ENCODE data around the gene FBXO48. TPM values are rescaled to one million over a fixed set of nuclear protein-coding genes. Genes with fewer than 3 reads are reported as not detected.
A peak's percentile ranks its signal among the peaks of the same experiment; 100 is the strongest.

Gene FBXO48
- total and polyA plus RNA-seq, 2 donors = 0.68 to 1.2 TPM

DNA sequence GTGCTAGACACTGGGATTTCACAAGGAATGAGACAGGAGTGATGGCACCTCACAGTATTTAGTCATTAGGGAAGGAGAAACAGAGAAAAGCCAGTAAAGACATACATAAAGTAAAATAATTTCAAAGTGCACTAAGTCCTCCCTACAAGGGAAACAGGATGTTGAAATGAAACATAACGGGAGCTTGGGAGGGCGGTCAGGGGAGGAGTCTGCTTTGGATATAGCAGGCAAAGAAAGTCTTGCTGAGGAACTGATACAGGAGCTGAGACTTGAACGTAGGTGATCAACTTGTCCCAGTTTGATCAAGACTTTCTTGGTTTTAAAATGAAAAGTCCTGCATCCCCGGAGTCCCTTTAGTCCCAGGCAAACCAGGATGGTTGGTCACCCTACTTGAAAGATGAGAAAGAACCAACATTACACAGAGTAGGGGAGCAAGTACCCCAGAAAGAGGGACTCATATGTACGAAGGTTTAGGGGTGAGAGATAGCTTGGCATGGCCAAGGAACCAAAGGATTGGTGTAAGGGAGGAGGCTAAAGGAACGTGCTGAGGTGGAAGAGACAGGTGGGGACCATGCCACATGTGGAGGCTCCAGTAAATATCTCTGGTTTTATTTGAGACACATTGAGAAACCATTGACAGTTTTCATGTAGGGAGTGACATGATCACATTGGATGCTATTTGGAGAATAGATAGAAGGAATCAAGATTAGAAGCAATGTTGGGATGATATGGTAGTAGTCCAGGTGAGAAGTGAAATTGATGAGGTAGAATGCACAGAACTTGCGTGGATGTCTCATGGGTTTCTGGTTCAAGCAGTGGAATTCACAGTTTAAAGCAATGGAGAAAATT, 28.4 kb downstream of the FBXO48 start:
- no peaks in the 10 kb centered on the region for H3K4me1 ChIP-seq (ENCODE audit: insufficient read depth)
- no peak for DNase-seq (ENCODE audit: extremely low spot score)
- no peak overlapping the region for H3K27ac ChIP-seq (ENCODE audit: low read depth)
- no peak overlapping the region for H3K4me3 ChIP-seq (ENCODE audit: low read depth, low read length)
- 69% methylated on average over 7 of the region's 7 CpGs for WGBS
- H3K36me3 ChIP-seq (ENCODE audit: insufficient read depth) = no peaks in the 10 kb centered on the region

DNA sequence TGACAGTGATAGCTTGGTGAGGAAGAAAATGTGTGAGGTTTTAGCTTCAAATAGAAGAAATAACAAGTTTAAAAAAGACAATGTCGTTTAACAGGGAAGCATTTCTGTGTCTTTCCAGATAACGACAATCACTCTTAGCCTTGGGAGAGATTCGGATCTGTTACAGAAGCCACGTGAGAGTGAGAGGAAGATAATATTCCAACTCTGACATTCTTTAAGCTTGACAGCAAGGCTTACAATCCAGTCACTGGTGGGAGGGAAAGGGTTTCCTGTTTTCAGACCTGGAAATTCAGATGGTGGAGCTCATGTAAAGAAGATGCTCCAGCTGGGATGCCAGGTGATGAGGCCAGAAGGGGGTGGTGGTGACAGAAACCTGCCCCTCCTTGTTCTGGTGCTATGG, 30.8 kb downstream of the FBXO48 start:
- no peak overlapping the region for H3K4me3 ChIP-seq (ENCODE audit: low read depth, low read length)
- no peaks in the 10 kb centered on the region for H3K4me1 ChIP-seq (ENCODE audit: insufficient read depth)
- WGBS = 17% methylated on average over 4 of the region's 4 CpGs
- H3K36me3 ChIP-seq (ENCODE audit: insufficient read depth) = no peaks in the 10 kb centered on the region
- DNase-seq (ENCODE audit: extremely low spot score) = no peak
- no peak overlapping the region for H3K27ac ChIP-seq (ENCODE audit: low read depth)

DNA sequence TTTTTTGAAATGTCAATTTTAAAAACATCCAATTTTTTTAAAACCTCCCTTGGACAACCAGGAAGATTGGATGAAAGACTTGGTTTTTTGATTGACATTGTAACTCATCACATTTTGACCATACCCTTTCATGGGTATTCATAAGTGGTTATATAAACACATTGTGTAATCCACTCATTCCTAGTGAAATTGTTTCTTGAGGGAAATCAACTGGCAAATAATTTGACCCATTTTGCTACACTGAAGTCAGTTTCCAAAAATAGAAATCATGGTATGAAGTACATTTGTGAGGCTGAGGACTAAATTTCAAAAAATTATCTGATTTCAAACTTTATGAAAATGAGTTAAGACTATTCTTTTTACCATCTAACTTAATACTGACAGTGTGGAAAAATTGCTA, 31.5 kb downstream of the FBXO48 start:
- no peak overlapping the region for H3K4me3 ChIP-seq (ENCODE audit: low read depth, low read length)
- H3K4me1 ChIP-seq (ENCODE audit: insufficient read depth) = no peaks in the 10 kb centered on the region
- no peak for DNase-seq (ENCODE audit: extremely low spot score)
- no peaks in the 10 kb centered on the region for H3K36me3 ChIP-seq (ENCODE audit: insufficient read depth)
- H3K27ac ChIP-seq (ENCODE audit: low read depth) = no peak overlapping the region

DNA sequence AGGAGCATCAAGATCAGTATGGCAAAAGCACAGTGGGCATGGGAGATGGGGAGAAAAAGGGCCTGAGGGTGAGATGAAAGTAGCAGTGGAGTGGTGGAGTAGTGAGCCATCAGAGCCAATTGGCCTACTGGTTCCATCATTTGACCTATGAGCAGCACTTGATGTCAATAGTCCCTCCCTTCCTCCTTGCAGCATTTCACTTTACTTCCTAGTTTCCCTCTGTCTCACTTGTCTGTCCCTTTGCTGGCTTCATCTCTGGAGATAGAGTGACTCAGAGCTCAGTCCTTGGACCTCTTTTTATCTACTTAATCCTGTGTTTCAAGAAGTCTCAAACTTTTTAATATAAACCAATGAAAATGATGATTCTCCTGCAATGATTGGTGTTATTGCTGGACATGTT, 32.1 kb downstream of the FBXO48 start:
- no peak overlapping the region for H3K27ac ChIP-seq (ENCODE audit: low read depth)
- H3K36me3 ChIP-seq (ENCODE audit: insufficient read depth) = no peaks in the 10 kb centered on the region
- no peak for DNase-seq (ENCODE audit: extremely low spot score)
- no peaks in the 10 kb centered on the region for H3K4me1 ChIP-seq (ENCODE audit: insufficient read depth)
- H3K4me3 ChIP-seq (ENCODE audit: low read depth, low read length) = no peak overlapping the region

DNA sequence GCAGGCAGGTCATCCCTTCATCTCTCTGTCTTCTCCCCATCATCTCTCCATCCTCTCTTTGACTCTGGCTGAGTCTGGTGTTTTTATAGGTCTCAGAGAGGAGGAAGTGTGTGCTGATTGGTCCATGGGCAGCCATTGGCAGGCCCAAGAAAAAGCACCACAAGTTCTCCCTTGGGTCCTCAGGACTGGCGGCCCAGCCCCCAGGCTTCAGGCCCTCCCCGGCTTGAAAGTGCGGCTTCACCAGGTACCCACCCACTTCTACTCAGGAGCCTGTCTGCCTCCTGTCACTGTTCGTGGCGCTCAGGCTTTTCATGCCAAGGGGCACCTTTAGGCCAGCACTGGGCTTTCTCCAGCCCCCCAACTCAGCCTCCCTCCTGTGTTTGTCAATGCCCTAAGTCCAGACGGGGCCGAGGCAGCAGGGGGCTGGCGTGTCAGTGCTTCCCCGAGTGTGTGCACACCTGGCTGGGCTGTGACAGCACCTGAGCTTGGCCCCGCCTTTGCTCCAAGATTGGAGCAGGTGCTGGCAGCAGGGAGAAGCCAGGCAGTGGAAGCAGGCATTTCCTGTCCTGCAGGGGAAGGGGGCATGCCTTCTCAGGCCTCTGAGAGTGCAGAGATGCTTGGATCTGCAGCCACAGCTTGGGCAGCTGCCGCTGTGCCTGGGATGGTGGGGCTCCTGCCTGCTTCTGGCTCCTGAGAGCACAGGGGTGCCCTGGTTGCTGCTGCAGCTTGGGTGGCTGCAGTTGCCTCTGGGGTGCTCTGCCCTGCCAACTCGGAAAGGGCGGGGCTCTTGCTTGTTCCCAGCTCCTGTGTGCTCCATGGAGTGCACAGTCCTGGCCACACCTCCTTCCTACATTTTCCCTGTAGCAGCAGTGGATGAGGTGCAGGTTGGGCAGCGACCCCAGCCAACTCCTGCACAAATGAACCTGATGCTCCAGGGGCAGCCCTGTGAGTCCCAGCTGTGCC, 34.1 kb downstream of the FBXO48 start:
- 79% methylated on average over 14 of the region's 14 CpGs for WGBS
- Histone ChIP-seq H3K27ac (ENCODE audit: low read depth) (no peak overlapping the region), H3K36me3 (ENCODE audit: insufficient read depth) (no peaks in the 10 kb centered on the region), H3K4me1 (ENCODE audit: insufficient read depth) (no peaks in the 10 kb centered on the region), H3K4me3 (ENCODE audit: low read depth, low read length) (no peak overlapping the region)
- no peak for DNase-seq (ENCODE audit: extremely low spot score)

DNA sequence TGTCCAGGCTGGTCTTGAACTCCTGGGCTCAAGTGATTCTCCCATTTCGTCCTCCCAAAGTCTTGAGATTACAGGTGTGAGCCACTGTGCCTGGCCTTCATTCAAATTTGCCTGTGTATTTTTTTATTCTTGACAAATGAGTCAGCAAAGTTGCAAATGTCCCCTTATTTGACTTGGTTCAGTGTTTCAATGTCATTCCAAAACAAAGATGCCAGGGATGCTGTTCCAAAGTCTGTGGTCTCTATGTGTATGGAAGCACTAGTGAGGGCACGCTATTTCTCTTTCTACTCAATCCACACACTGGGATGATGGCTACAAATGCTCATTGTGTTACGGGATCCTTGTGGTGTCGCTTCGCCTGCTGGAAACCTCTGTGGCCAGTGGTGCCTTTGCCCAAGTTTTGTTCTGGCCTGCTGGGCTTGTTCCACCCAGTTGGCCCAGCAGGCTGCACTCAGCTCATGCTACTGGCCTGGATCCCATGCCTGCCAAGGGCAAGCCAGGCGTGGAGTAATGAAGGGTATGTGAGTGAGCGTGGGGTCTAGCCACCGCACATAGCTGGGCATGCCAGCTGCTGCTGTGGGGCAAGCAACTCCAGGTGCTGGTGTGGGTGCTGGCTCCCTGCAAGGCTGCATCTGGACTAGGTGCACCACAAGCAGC, 35.6 kb downstream of the FBXO48 start:
- Histone ChIP-seq H3K4me1 (ENCODE audit: insufficient read depth) (no peaks in the 10 kb centered on the region), H3K27ac (ENCODE audit: low read depth) (no peak overlapping the region), H3K4me3 (ENCODE audit: low read depth, low read length) (no peak overlapping the region), H3K36me3 (ENCODE audit: insufficient read depth) (no peaks in the 10 kb centered on the region)
- 85% methylated on average over 8 of the region's 8 CpGs for WGBS
- no peak for DNase-seq (ENCODE audit: extremely low spot score)

DNA sequence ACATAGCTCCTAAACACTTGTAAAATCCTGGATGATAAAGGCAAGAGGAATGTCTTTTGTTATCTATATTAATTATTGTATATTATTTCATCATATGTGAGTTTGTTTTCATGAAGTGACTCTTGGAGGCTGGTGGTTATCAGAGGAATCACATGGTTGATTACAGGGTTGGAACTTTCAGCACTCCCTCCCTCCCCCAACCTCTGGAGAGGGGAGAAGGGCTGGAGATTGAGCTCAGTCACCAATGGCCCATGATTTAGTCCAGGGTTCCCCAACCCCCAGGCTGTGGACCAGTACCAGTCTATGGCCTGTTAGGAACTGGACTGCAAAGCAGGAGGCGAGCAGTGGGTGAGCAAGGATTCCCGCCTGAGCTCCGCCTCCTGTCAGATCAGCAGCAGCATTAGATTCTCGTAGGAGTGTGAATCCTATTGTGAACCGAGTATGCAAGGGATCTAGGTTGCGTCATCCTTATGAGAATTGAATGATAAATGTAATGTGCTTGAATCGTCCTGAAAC, 37.7 kb downstream of the FBXO48 start:
- WGBS = 74% methylated on average over 7 of the region's 7 CpGs
- H3K4me3 ChIP-seq (ENCODE audit: low read depth, low read length) = no peak overlapping the region
- no peaks in the 10 kb centered on the region for H3K4me1 ChIP-seq (ENCODE audit: insufficient read depth)
- H3K27ac ChIP-seq (ENCODE audit: low read depth) = no peak overlapping the region
- DNase-seq (ENCODE audit: extremely low spot score) = no peak
- no peaks in the 10 kb centered on the region for H3K36me3 ChIP-seq (ENCODE audit: insufficient read depth)

DNA sequence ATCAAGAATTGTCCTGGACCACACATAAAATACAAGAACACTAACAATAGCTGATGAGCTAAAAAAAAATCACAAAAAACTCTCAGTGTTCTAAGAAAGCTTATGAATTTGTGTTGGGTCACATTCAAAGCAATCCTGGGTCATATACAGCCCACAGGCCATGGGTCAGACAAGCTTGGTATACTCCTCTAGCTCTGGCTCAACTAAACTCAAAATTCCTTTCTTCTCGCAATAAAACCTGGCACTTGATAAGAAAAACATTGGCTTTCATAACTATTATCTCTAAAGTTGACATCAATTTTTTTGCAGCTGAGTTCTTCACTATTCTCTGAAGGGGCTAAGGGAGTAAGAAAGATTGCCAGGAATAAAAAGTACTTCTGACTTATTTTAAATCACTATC, 38.3 kb downstream of the FBXO48 start:
- no peaks in the 10 kb centered on the region for H3K36me3 ChIP-seq (ENCODE audit: insufficient read depth)
- no peaks in the 10 kb centered on the region for H3K4me1 ChIP-seq (ENCODE audit: insufficient read depth)
- DNase-seq (ENCODE audit: extremely low spot score) = peak; percentile 20
- 47% methylated on average over 1 of the region's 1 CpG for WGBS
- H3K4me3 ChIP-seq (ENCODE audit: low read depth, low read length) = no peak overlapping the region
- H3K27ac ChIP-seq (ENCODE audit: low read depth) = no peak overlapping the region

DNA sequence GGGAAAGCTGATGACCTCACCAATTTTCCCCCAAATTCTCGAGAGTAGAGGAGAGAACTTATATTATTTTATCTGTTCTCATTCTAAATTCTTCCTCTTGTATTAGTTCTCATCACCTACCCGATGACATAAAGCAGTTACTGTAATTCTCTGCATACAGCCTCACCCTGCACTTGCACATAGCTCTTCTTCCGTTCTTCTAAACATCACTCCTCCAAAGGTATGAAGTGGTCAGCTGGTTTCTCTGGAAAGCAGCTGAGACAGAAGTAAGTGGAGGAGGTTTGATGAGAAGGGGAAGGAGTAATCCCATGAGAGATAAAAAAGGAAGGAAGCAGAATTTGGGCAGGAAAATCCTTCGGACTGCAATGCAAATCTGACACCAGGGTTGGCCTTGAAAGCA, 39.0 kb downstream of the FBXO48 start:
- no peaks in the 10 kb centered on the region for H3K36me3 ChIP-seq (ENCODE audit: insufficient read depth)
- H3K27ac ChIP-seq (ENCODE audit: low read depth) = no peak overlapping the region
- H3K4me1 ChIP-seq (ENCODE audit: insufficient read depth) = no peaks in the 10 kb centered on the region
- no peak for DNase-seq (ENCODE audit: extremely low spot score)
- no peak overlapping the region for H3K4me3 ChIP-seq (ENCODE audit: low read depth, low read length)
- WGBS = 47% methylated on average over 4 of the region's 4 CpGs

DNA sequence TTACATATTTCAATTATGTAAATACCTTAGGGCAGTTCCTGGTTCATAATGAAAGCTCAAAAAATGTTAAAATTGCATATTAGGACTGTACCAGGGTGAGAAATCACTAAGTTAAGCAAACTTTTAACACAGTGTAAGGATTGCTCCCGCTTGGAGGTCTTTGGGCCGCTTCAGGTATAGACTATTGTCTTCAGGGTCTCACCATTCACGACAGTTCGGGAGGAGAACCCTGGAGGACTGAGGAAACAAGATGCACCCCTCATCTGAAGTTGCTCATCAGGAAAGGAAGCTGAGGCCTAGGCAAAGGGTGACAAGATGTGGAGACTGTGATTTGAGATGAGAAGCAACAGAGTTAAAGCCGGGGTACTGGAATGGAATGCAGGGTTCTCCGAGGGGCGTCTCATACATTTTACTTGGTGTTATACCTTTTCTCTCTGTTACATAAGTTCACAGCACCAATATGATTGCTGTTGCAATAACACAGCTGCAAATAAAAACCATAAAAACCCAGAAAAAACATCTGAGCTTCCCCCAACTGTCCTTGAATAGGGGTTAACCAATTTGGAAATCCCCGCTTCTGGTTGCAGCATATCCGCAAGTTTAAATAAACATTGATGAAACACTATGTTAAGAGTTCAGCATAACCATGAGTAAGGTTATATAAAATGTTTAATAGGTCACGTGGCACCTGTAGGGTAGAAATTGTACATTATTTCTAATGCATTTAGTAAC, 40.1 kb downstream of the FBXO48 start:
- Histone ChIP-seq H3K4me1 (ENCODE audit: insufficient read depth) (no peaks in the 10 kb centered on the region), H3K4me3 (ENCODE audit: low read depth, low read length) (no peak overlapping the region), H3K27ac (ENCODE audit: low read depth) (no peak overlapping the region), H3K36me3 (ENCODE audit: insufficient read depth) (no peaks in the 10 kb centered on the region)
- WGBS = 80% methylated on average over 10 of the region's 10 CpGs
- no peak for DNase-seq (ENCODE audit: extremely low spot score)

DNA sequence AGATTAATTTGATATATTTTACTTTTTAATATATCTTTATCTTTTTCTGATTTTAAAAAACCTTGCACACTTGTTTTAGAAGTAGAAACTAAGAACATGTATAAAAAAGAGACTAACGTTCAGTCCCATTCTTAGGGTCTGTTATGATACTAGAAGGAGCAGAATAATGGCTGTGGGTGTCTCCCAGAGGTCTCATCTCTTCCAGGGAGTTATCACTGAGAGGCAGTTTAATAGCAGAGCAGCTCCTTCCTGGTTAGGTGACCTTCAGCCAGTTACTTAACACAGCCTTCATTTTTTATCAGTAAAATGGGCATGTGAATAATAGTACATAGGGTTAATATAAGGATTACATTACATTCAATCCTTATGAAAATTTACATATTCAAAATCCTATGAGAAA, 40.6 kb downstream of the FBXO48 start:
- H3K27ac ChIP-seq (ENCODE audit: low read depth) = no peak overlapping the region
- H3K4me3 ChIP-seq (ENCODE audit: low read depth, low read length) = no peak overlapping the region
- 89% methylated on average over 1 of the region's 1 CpG for WGBS
- H3K36me3 ChIP-seq (ENCODE audit: insufficient read depth) = no peaks in the 10 kb centered on the region
- DNase-seq (ENCODE audit: extremely low spot score) = no peak
- no peaks in the 10 kb centered on the region for H3K4me1 ChIP-seq (ENCODE audit: insufficient read depth)

DNA sequence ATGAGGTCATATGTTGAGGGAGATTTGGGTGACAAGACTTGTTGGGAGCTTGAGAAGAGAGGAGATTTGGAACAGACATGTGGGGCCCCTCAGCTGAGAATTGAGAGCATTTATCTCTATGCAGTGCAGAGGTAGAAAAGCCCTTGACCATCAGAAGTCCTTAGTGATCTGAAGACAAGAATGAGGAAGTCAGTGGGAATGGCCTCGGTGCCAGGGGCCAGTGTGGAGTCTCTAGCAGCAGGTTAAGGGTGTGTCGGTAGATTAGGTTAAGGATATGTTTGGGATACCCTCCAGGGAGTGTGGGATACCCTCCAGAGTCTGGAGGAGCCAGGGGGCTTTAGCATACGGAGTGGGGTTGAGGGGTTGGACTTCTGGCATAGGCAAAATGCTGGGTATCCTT, 41.6 kb downstream of the FBXO48 start:
- no peaks in the 10 kb centered on the region for H3K4me1 ChIP-seq (ENCODE audit: insufficient read depth)
- H3K4me3 ChIP-seq (ENCODE audit: low read depth, low read length) = no peak overlapping the region
- WGBS = 86% methylated on average over 3 of the region's 3 CpGs
- H3K27ac ChIP-seq (ENCODE audit: low read depth) = no peak overlapping the region
- DNase-seq (ENCODE audit: extremely low spot score) = no peak
- no peaks in the 10 kb centered on the region for H3K36me3 ChIP-seq (ENCODE audit: insufficient read depth)
